22Rv1 (cell line): Measurements from ENCODE around the gene TBL2.
"Not testable (repeated sequence)": the region's sequence is repeated elsewhere in the genome, so short reads cannot be mapped to it uniquely, and the experiment has no call there.

Source experiments
- CTCF ChIP-seq: fragments of 450-650 bp; IDR thresholded peaks from 2 replicates; pipeline ENCODE4 v1.5.1; 2017; ENCODE audit warnings: mild to moderate bottlenecking
- ZFX ChIP-seq: fragments of 450-650 bp; IDR thresholded peaks from 2 replicates; pipeline ENCODE4 v1.6.1; 2017; ENCODE audit warnings: antibody characterized with exemption, borderline replicate concordance

GRCh38 chr7:73526158-73526494 is 52.3 kb downstream of the TBL2 start:
- TF ChIP-seq CTCF, ZFX: not testable (repeated sequence)
